HG02870 (cell line): ENCODE data around the gene CDH9.
"Not testable (repeated sequence)": the region's sequence is repeated elsewhere in the genome, so short reads cannot be mapped to it uniquely, and the experiment has no call there.

Source experiments
- ATAC-seq: cut with Tn5 transposase; IDR thresholded peaks from one replicate; pipeline ENCODE4 v1.9.1; 2021; ENCODE audit warnings: mild to moderate bottlenecking, moderate library complexity; ENCODE audit not compliant: unreplicated experiment

The CDH9 gene

DNA sequence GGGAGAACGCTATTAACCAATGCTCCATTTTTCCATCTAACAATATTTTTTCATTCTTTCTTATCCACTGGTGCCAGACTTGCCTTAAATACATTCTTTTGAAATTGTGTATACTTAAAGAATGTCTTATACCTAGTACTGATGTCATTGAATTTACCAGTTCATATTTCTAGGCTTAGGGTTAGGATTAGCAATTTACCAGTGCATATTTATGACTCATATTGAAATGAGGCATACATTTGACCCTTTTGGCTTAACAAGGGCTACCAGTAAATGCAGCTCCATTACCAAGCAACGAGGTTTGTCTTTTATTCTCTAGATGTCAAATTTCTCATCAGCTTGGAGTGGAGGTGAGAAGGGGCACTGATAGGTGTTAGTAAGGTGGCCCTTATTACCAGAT lies 89.5 kb downstream of the CDH9 start:
- no peak for ATAC-seq

DNA sequence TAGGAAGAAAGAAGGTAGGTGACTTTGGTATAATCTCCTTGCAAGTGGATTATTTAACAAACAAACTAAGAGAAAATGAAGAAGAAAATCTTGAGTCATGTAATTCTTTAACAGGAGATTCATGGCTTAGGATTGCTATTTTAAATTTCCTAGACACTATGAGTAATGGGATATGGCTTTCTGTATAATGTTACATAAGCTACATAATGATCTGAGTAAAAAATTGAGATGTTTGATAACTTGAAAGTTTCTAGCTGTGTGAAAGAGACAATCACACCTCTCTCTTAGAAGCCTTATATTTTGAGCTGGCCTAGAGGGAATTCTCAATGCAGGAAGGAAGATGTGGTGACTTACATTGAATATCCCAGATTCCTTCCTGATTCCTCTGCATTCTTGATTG lies 92.5 kb downstream of the CDH9 start:
- ATAC-seq: no peak

DNA sequence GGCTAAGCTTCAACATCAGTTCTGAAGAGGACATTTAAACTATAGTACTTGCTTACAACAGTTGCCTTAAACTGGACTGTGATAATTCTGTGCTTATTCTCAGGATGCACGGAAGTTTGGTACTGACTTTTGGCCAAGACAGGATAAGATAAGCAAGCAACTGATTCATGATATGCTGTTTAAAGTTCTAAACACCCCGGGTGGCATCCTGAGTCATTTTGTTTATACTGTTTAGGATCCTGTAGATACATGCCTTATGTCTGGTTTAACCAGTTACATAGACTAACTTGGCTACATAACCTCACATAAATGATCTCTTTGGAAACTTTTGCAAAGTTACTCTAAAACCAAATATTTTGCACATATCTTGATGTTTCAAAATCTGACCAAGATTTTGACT lies 95.9 kb downstream of the CDH9 start:
- ATAC-seq: no peak

DNA sequence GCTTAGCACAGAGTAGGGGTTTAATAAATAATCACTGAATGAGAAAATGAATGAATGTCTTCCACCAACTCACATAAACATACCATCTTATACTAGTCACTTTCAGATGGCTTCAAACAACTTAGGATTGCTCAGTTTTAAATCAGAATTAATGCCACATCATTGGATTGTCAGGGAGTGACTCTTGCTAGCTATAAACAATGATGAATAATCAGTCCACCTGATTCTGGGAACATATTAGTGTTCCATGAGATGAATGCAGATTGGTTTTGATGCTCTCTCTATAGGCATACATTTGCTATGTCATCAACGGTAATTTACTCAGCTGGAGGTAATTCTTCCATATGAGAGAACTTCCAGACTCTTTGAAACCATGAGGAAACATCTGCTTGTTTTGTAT lies 97.4 kb downstream of the CDH9 start:
- no peak for ATAC-seq

DNA sequence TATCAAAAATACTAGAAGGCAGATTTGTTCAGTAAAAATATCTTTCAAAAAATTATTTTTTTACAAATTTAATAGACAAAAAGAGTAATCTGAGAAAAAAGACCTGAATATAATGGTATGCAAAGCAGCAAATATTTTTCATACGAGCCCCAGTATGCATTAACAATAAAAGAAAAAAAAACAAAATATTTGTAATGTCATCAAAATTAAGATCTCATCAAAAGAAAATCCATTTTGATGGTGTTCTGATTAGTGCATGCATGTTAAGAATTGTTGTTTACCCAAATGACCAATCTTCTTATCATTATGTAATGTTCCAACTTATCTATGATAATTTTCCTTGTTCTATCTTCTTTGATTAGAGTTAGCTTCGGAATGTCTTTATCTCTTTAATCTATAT lies 106.1 kb downstream of the CDH9 start:
- no peak for ATAC-seq

DNA sequence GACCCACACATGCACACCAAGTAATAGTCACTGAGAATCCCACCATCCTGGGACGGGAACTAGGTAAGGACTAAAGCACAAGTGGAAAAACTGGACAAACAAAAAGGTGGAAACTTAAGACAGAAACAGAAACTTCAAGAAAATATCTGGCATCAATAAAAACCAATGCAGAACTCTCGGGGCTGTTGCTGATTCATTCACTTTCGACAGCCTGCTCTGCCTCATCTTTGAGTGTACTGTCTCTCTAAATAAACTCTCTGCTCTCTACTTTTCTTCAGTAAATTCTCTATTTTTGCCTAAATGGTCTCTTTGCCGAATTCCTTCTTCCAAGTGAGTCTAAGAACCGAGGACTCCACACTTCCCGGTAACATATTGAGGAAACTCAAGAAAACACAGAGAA lies 116.9 kb downstream of the CDH9 start:
- ATAC-seq: no peak

DNA sequence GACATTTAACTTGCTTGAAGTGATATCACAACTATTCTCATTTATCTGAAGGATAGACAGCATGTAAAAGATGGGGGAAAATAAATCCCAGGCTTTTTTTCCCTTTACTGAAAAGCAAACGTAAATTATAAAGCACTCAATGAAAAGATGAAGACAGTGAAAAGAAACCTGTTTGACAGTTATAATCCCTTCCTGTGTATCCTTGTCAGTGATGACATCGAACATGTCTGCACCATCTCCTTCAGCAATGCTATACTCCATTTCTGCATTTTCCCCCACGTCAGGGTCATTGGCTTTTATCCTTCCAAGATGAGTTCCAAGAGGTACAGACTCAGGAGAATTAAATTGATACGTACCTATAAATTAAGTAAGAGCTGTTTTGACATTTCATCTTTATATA lies 134.9 kb downstream of the CDH9 start:
- no peak for ATAC-seq

DNA sequence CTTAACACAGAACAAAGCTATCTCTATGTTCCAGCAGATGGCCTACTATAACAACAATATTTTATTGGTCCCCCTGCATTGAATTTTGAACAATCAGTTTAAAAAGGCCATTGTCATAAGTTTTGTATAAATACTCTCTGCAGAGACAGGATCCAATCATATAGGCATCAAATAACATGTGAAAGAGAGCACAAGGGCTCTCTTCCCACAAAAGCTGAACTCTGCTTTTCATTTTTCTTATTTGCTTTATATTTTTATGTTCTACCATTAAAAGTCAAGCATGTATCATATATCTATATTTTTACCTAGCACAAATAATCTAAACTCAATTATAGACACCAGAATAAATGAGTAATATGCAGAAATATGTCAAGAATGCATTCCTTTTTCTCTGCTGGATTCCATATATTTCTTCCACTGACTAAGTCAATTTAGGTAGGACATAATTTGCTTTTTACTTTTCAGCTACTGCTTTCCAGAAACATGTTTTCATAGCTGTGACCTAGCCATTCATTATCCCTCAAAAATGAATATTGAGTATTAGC lies 143.6 kb downstream of the CDH9 start:
- ATAC-seq: no peak

DNA sequence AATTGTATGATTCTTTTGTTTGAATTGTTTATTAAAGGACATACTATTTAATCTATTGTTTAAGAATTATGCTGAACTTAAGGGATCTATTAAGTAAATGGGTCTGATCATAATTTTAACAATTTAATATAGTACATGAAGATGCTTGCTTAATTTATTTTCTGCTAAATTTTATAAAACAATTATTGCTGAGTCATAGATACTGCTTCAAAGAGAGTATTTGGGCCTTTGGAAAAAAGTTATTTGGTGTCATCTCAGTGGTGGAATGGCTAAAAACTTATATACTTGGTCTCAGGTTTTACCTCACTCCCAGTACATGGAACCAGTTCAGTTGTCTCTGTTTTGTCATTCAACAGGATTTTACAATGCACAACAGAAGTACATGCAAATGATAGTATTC lies 145.3 kb downstream of the CDH9 start:
- no peak for ATAC-seq

DNA sequence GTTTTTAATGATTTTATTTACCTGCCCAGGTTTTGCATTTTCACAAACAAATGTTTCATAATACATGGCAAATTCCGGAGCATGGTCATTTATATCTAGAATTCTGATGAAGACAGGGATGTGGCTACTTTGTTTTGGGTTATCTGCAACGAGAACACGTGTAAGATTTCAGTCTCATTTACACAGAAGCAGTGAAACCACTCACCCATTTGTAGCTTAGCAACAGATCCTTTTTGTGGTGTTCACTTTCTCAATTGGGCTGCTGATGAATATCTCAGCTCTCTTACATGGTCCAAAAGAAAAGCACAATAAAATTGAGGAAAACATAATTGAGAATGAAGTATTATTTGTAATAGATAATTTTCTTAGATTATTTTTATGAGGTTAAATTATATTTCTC lies 148.6 kb downstream of the CDH9 start:
- ATAC-seq: no peak

DNA sequence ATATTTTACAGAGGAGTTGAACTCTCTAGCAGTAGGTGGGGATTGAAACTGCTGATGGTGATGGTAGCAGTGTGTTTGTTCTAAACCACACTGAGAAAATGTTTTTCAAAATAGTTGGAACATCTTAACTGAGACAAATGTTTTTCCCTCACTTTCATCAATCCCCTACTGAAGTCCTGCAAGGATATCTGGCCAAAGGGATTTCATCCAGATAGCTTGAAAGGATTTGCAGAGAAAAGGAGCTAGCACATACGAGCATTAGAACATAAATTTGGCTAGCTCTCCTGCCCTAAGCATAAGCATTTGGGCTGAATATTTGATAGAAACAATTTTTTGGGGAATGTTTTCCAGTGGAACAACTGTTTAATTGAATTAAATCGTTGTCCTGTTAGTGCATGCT lies 153.9 kb downstream of the CDH9 start:
- ATAC-seq: no peak

DNA sequence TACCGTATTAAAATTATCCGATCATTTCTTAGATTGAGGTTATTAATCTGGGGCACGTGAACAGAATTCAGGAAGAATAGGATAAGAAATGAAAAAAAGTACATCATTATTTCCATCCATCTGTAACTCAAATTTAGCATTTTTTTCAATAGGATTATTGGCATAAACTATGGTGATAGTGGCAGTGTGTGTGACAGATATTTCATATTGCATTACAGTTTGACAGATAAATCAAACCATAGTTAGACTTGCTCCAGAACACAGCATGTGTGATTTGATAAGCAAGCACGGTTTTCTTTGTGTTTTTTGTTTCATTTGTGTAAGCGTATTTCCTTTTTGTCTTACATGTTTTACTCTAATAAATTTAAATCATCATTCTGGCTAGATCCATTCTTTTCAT lies 155.0 kb downstream of the CDH9 start:
- ATAC-seq: no peak

DNA sequence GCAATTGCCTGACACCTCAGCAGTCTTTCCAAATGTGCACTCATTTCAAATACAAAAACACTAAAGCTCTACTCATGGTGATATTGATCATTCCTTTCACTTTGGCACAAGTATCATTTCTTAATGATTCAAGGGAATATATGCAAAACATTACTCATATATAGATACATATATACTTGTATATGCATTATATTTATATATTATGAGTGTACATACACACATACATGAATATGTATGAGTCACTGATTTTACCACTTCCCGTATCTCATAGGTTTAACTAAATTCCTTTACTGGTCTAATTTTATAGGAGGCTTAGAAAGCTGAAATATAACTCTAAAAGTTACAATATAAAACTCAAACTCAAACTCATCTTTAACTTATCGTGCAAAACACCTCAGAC lies 156.5 kb downstream of the CDH9 start:
- no peak for ATAC-seq

DNA sequence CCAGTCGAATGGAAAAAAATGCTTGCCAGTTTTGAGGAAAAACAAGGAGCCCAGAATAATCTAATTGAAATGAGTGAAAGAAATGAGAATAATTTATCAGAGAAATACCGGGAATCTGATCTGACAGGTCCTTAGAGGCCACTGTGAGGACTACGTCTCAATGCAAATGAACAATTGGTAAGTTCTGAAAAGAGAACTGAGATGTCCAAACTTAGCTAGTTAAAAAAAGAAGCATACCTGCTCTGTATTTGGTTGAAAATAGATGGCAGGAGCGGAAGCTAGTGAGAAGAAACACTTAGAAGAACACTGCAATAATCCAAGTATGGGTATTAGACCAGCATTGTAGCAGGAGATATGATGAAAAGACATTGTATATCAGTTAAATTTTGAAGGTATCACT lies 161.2 kb downstream of the CDH9 start:
- no peak for ATAC-seq

DNA sequence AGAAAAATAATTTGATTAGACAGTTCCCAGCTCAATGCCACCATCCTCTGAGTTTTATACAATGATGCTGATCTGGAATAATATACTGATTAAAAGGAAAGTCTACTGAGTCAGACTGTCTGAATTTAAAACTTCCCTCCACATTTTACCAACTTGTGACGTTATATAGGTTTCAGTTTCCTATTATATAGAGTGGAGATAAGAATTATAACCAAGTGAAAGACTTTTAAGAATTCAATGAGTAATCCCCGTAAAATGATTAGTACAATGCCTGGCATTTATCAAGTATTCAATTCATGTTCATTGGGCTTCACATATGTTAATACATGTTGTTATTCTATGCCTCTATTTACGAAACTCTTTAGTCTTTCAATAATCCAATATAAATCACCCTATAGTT lies 166.0 kb downstream of the CDH9 start:
- ATAC-seq: no peak

DNA sequence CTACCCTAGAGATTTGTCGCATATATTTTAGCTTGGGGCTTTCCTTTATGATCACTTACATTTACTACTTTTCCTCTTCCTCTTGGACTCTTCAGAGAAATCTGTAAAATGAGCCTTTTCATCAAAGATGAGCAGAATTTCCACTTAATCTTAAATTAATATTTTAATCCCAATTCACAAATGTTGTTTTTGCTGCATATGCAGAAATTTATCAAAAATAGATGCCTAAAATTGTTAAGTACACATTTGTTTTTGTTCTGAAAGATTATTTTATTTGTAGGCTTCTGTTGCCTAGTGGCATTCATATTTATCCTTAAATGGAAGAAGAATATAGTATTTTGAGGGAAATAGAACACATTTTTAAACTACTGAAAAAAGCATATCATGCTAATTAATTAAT lies 168.6 kb downstream of the CDH9 start:
- no peak for ATAC-seq

DNA sequence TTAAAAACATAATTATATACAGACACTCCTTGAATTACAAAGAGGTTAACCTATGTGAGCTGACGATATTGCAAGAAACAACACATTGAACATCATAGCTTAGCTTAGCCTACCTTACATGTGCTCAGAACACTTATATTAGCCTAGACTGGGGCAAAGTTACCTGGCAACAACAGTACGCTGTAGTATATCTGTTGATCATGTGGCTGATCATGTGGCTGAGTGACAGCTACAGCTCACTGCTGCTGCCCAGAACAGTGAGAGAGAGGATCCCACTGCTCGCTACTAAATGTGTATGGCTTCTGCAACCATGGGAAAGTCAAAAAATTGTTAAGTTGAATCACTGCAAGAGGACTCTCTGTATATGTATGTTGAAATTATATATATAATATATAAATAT lies 169.9 kb downstream of the CDH9 start:
- ATAC-seq: no peak

DNA sequence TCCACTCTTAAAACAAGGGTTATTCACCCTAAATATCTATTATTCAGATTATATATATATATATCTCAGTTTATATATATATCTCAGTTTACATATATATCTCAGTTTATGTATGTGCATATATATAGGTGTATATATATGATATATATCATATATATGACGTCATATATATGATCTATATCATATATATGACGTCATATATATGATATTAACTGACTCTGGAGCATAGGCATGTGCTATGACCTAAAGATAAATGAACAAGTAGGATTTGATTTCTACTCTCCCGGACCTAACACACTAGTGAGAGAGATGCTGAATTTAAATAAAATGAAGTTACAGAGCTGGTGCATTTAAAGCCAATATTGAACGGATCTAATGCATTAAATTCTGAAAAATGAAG lies 174.3 kb downstream of the CDH9 start:
- no peak for ATAC-seq

DNA sequence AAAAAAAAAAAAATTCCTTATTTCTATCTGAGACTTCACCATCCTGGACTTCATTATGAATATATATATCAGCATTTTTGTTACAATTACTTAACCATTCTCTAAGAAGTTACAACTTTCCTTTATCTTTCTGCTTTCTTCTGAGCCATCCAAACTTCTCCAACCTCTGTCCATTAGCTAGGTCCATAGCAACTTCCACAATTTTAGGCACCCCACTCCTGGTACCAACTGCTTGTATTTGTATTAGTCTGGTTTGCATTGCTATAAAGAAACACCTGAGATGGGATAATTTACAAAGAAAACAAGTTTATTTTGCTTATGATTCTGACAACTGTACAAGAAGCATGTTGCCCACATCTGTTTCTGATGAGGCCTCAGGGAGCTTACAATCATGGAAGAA lies 182.1 kb downstream of the CDH9 start:
- no peak for ATAC-seq

DNA sequence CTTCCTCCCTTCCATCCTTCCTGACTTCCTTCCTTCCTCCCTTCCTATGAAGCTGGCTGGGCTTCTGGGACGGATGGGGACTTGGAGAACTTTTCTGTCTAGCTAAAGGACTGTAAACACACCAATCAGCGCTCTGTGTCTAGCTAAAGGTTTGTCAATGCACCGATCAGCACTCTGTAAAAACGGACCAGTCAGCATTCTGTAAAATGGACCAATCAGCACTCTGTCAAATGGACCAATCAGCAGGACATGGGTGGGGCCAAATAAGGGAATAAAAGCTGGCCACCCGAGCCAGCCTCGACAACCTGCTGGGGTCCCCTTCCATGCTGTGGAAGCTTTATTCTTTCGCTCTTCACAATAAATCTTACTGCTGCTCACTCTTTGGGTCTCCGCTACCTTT lies 185.9 kb downstream of the CDH9 start:
- ATAC-seq: not testable (repeated sequence)

DNA sequence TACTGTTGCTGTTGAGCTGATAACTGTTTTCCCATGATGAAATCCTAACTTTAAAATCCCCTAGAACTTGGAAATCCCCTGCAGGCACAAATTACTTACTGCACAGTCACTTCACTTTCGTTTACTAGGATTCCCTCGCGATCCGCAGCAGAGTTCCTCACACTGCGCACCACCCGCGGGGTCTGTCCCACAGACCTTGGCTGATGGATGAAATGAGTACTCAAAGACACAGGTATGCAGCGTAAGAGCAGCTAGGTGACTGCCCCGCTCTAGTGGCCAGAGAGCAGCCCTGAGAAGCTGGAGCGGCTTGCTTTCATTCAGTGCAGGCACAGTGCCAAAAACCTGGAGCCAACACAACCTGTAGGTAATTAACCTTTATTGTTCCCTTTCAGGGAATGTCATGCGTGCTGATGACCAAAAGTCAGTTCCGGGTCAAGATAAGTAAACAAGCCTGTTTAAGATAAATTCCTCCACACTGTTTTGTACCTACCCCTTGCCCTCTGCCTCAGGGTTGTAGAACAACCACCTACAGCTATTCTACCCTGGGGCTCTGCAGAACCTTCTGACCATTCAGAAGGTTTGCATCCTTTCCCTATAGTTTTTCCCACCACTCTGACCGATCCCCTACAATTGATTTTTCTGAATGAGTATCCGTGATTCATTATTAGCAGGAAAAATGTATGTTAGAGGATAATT lies 191.2 kb downstream of the CDH9 start:
- ATAC-seq: no peak

DNA sequence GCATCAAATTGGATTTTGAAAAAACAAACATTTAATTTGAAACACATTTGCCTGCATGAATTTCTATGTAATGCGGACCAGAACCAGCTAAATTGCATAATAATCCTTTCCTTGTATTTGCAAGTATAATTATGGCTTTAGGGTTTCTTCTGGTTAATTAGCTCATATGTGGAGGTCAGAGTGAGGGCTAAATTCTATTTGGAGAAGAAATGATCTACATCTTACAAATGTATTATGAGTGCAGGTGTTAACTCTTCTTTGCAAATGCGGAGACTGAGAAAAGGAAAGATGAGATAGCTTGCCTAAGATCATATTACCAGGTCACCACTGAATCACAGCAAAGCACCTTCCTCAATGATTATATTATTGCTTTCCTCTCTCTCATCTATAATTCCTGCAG lies 194.7 kb downstream of the CDH9 start:
- no peak for ATAC-seq

DNA sequence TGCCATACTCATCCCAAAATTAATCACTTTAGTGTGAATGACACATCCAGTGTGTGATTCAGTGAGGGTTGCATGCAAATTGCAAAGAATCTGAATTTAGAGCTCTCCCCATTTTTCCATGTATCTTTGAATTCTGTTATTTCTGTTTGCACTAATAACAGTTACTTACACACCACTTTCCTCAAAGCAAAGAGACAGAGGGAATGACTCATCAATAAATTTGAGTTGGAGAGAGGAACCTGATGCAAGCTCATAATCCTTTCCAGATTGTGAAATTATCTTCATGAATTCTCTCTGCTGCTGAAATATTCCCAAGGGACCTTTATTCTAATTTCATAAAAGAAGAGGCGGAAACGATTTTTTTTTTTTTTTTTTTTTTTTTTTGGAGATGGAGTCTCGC lies 204.8 kb downstream of the CDH9 start:
- ATAC-seq: no peak
